HL-60 (cell line): ENCODE results near the gene SPIB.
A peak's percentile ranks its signal among the peaks of the same experiment; 100 is the strongest.

Experiments
- DNase-seq, 2 experiments: peaks; one replicate each; pipeline ENCODE4 v3.0.0-alpha.2; 2010 to 2020; ENCODE audit warnings: low read depth in 1 of 2, low spot score in 1 of 2
- H3K27ac ChIP-seq: fragments of 250-450 bp; sonication (Bioruptor Pico); replicated peaks from 2 replicates; pipeline ENCODE4 v1.5.1; 2020; ENCODE audit warnings: mild to moderate bottlenecking, moderate library complexity
- H3K27me3 ChIP-seq: fragments of 250-450 bp; sonication (Bioruptor Pico); 2 replicates; pipeline ENCODE4 v1.5.1; 2021; ENCODE audit warnings: mild to moderate bottlenecking, moderate library complexity; ENCODE audit not compliant: insufficient read depth, poor library complexity, severe bottlenecking
- H3K4me3 ChIP-seq: replicated peaks from 2 replicates; pipeline ENCODE4 v1.5.1; 2011; ENCODE audit warnings: mild to moderate bottlenecking, control low read depth, low read length; ENCODE audit not compliant: insufficient read depth
- CTCF ChIP-seq: IDR thresholded peaks from one replicate; pipeline ENCODE4 v1.5.1; 2011; ENCODE audit warnings: low read length, control low read depth, inconsistent platforms; ENCODE audit not compliant: insufficient read depth
- GABPA ChIP-seq: IDR thresholded peaks from 2 replicates; pipeline ENCODE4 v1.6.1; 2012; ENCODE audit warnings: low read depth
- POLR2AphosphoS5 ChIP-seq: IDR thresholded peaks from 2 replicates; pipeline ENCODE4 v1.6.1; 2012; ENCODE audit warnings: low read depth
- REST ChIP-seq: IDR thresholded peaks from 2 replicates; pipeline ENCODE4 v1.6.1; 2012; ENCODE audit warnings: low read depth; ENCODE audit not compliant: insufficient replicate concordance
- SPI1 ChIP-seq: IDR thresholded peaks from 2 replicates; pipeline ENCODE4 v1.6.1; 2012; ENCODE audit warnings: low read depth, mild to moderate bottlenecking, borderline replicate concordance

Gene SPIB

GRCh38 chr19:50425581-50425980 lies 6.8 kb downstream of the SPIB start:
- TF ChIP-seq GABPA (no peak), REST (no peak), CTCF (no peak), SPI1 (no peak), POLR2AphosphoS5 (no peak)
- DNase-seq = no peak
- H3K27ac ChIP-seq = no peak overlapping the region
- no peaks in the 10 kb centered on the region for H3K27me3 ChIP-seq
- H3K4me3 ChIP-seq = no peak overlapping the region

- Histone ChIP-seq H3K27ac (peak overlapping the region; percentile 70), H3K27me3 (peaks cover 3% of the 10 kb centered on the region), H3K4me3 (peak overlapping the region; percentile 37)
- TF ChIP-seq SPI1 = no peak
- DNase-seq = no peak
These were observed 8.7 kb downstream of the SPIB start for GRCh38 chr19:50427318-50427925.

GRCh38 chr19:50427997-50428425 lies 9.3 kb downstream of the SPIB start:
- Histone ChIP-seq H3K4me3 (peak overlapping the region; percentile 37), H3K27me3 (peaks cover 8% of the 10 kb centered on the region), H3K27ac (peak overlapping the region; percentile 70)
- no peak for TF ChIP-seq GABPA
- peak; percentile 46; the same call in 1 of the 2 replicates for TF ChIP-seq SPI1
- TF ChIP-seq REST = no peak
- TF ChIP-seq CTCF = no peak
- TF ChIP-seq POLR2AphosphoS5 = peak; percentile 67
- DNase-seq = peak; percentile 93 to 96

- DNase-seq = no peak
- TF ChIP-seq SPI1 = no peak
- TF ChIP-seq CTCF = no peak
- TF ChIP-seq POLR2AphosphoS5 = no peak
- TF ChIP-seq REST = peak; percentile 73
- TF ChIP-seq GABPA = no peak
- peaks cover 13% of the 10 kb centered on the region for H3K27me3 ChIP-seq
- H3K4me3 ChIP-seq = no peak overlapping the region
- peak overlapping the region; percentile 70 for H3K27ac ChIP-seq
These were observed 10.2 kb downstream of the SPIB start for GRCh38 chr19:50428772-50429463.
